Measurements from ENCODE around the gene USH2A.

DNA sequence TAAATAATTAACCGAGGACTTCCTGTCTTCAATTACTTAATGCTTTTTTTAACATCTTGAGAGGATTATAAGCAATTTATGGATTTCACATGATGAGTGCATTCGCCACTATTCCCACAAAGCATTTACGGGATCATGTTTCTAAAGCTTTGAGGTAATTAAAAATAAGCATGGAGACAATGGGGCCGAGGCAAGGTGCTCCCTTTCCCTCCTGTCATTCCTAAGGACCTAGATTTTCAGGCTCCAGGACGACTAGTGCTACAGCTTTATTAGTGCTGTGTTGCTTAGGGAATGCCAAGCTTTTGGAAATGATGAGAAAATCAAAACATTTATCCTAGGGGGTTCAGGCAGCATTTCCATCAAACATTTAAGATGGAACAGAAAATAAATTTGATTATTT is 646.9 kb downstream of the USH2A start:
- TF ChIP-seq, protein P1, sequence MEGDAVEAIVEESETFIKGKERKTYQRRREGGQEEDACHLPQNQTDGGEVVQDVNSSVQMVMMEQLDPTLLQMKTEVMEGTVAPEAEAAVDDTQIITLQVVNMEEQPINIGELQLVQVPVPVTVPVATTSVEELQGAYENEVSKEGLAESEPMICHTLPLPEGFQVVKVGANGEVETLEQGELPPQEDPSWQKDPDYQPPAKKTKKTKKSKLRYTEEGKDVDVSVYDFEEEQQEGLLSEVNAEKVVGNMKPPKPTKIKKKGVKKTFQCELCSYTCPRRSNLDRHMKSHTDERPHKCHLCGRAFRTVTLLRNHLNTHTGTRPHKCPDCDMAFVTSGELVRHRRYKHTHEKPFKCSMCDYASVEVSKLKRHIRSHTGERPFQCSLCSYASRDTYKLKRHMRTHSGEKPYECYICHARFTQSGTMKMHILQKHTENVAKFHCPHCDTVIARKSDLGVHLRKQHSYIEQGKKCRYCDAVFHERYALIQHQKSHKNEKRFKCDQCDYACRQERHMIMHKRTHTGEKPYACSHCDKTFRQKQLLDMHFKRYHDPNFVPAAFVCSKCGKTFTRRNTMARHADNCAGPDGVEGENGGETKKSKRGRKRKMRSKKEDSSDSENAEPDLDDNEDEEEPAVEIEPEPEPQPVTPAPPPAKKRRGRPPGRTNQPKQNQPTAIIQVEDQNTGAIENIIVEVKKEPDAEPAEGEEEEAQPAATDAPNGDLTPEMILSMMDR (IDR thresholded peaks at IDR 0.05), result no peak
- TF ChIP-seq POLR2AphosphoS5 (IDR thresholded peaks at IDR 0.05), result no peak
- no peak for TF ChIP-seq POLR2A (IDR thresholded peaks at IDR 0.05)
